Stimulated activated effector memory CD8-positive, alpha-beta T cell treated with anti-CD3 and anti-CD28 coated beads, Interleukin-12 subunit alpha, Interleukin-12 subunit beta, amount 100 ng/mL, for 72 hours (primary cell): ENCODE measurements around the gene CENPA.
"Not testable (repeated sequence)": the region's sequence is repeated elsewhere in the genome, so short reads cannot be mapped to it uniquely, and the experiment has no call there.

Source experiments
- ATAC-seq: fragments of 150-1000 bp; cut with Tn5 transposase; 2 replicates; pipeline ENCODE4 v1.10.0; 2021
- DNase-seq, 2 donors: peaks; one replicate each; pipeline ENCODE4 v3.0.0; 2021 to 2022; ENCODE audit warnings: low spot score in 2 of 2
- H3K27ac Mint-ChIP-seq: one replicate; pipeline ENCODE4 v1.8.0; 2022; ENCODE audit warnings: mild to moderate bottlenecking, mixed read lengths
- H3K36me3 Mint-ChIP-seq: one replicate; pipeline ENCODE4 v1.8.0; 2022; ENCODE audit warnings: mild to moderate bottlenecking, mixed read lengths
- H3K4me1 Mint-ChIP-seq: one replicate; pipeline ENCODE4 v1.8.0; 2022; ENCODE audit warnings: mixed read lengths
- H3K4me3 Mint-ChIP-seq: one replicate; pipeline ENCODE4 v1.8.0; 2022; ENCODE audit warnings: mild to moderate bottlenecking, mixed read lengths
- H3K9me3 Mint-ChIP-seq: one replicate; pipeline ENCODE4 v1.8.0; 2022; ENCODE audit warnings: mixed read lengths

The CENPA gene

GRCh38 chr2:26785431-26786206 is at the start of gene CENPA:
Gene CENPA, plus strand, starts transcription at chr2:26786056. Its CDS starts 141 bp downstream, at chr2:26786197.
- Mint-ChIP-seq H3K4me1 (peaks cover 12% of the 10 kb centered on the region), H3K9me3 (no peaks in the 10 kb centered on the region)
- ATAC-seq = peak; percentile 100

GRCh38 chr2:26737221-26737620 is 48.6 kb upstream of the CENPA start:
- Mint-ChIP-seq H3K36me3 (no peaks in the 10 kb centered on the region), H3K4me3 (no peak overlapping the region), H3K9me3 (no peaks in the 10 kb centered on the region), H3K4me1 (peaks cover 12% of the 10 kb centered on the region), H3K27ac (no peak overlapping the region)
- ATAC-seq = no peak
- no peak for DNase-seq

More at GRCh38 chr2:26785431-26786206, at the start of gene CENPA:
- H3K4me3 Mint-ChIP-seq = peak within 1 kb of the TSS; percentile 83
- peak; percentile 82 to 95 for DNase-seq
- peaks cover 7% of the 10 kb centered on the region for H3K36me3 Mint-ChIP-seq
- H3K27ac Mint-ChIP-seq = peak within 1 kb of the TSS; percentile 81

GRCh38 chr2:26738481-26738880 is 47.4 kb upstream of the CENPA start:
- Mint-ChIP-seq H3K27ac (no peak overlapping the region), H3K36me3 (no peaks in the 10 kb centered on the region), H3K4me3 (no peak overlapping the region), H3K4me1 (peaks cover 12% of the 10 kb centered on the region), H3K9me3 (no peaks in the 10 kb centered on the region)
- DNase-seq (no peak), ATAC-seq (no peak)

GRCh38 chr2:26739514-26739913 is 46.3 kb upstream of the CENPA start:
- H3K36me3 Mint-ChIP-seq = no peaks in the 10 kb centered on the region
- H3K27ac Mint-ChIP-seq = no peak overlapping the region
- DNase-seq (no peak), ATAC-seq (no peak)
- H3K9me3 Mint-ChIP-seq = no peaks in the 10 kb centered on the region
- peaks cover 12% of the 10 kb centered on the region for H3K4me1 Mint-ChIP-seq
- no peak overlapping the region for H3K4me3 Mint-ChIP-seq

GRCh38 chr2:26740346-26740745 is 45.5 kb upstream of the CENPA start:
- Mint-ChIP-seq H3K27ac (no peak overlapping the region), H3K4me1 (peaks cover 12% of the 10 kb centered on the region), H3K36me3 (no peaks in the 10 kb centered on the region), H3K4me3 (no peak overlapping the region), H3K9me3 (no peaks in the 10 kb centered on the region)
- no peak for ATAC-seq
- no peak for DNase-seq

- peaks cover 12% of the 10 kb centered on the region for H3K4me1 Mint-ChIP-seq
- no peaks in the 10 kb centered on the region for H3K9me3 Mint-ChIP-seq
- ATAC-seq (peak; percentile 76), DNase-seq (no peak)
- no peaks in the 10 kb centered on the region for H3K36me3 Mint-ChIP-seq
- no peak overlapping the region for H3K4me3 Mint-ChIP-seq
- H3K27ac Mint-ChIP-seq = no peak overlapping the region
These were observed 45.0 kb upstream of the CENPA start for GRCh38 chr2:26740890-26741302.

- no peak overlapping the region for H3K4me3 Mint-ChIP-seq
- H3K4me1 Mint-ChIP-seq = peaks cover 12% of the 10 kb centered on the region
- no peaks in the 10 kb centered on the region for H3K9me3 Mint-ChIP-seq
- DNase-seq = no peak
- no peaks in the 10 kb centered on the region for H3K36me3 Mint-ChIP-seq
- no peak for ATAC-seq
- H3K27ac Mint-ChIP-seq = no peak overlapping the region
These were observed 43.6 kb upstream of the CENPA start for GRCh38 chr2:26742048-26742770.

GRCh38 chr2:26743852-26744251 is 42.0 kb upstream of the CENPA start:
- Mint-ChIP-seq H3K9me3 (no peaks in the 10 kb centered on the region), H3K4me3 (no peak overlapping the region), H3K27ac (no peak overlapping the region), H3K36me3 (no peaks in the 10 kb centered on the region), H3K4me1 (peaks cover 12% of the 10 kb centered on the region)
- DNase-seq (no peak), ATAC-seq (no peak)

- H3K4me3 Mint-ChIP-seq = no peak overlapping the region
- H3K27ac Mint-ChIP-seq = no peak overlapping the region
- ATAC-seq (no peak), DNase-seq (no peak)
- H3K36me3 Mint-ChIP-seq = no peaks in the 10 kb centered on the region
- H3K4me1 Mint-ChIP-seq = peaks cover 12% of the 10 kb centered on the region
- no peaks in the 10 kb centered on the region for H3K9me3 Mint-ChIP-seq
These were observed 40.9 kb upstream of the CENPA start for GRCh38 chr2:26744953-26745352.

GRCh38 chr2:26745609-26746327 is 40.1 kb upstream of the CENPA start:
- H3K27ac Mint-ChIP-seq = no peak overlapping the region
- no peaks in the 10 kb centered on the region for H3K9me3 Mint-ChIP-seq
- ATAC-seq (peak; percentile 75), DNase-seq (peak; percentile 72 to 87)
- H3K4me1 Mint-ChIP-seq = peaks cover 9% of the 10 kb centered on the region
- H3K36me3 Mint-ChIP-seq = no peaks in the 10 kb centered on the region
- no peak overlapping the region for H3K4me3 Mint-ChIP-seq

- no peak for ATAC-seq
- no peaks in the 10 kb centered on the region for H3K9me3 Mint-ChIP-seq
- no peak overlapping the region for H3K27ac Mint-ChIP-seq
- no peaks in the 10 kb centered on the region for H3K36me3 Mint-ChIP-seq
- H3K4me3 Mint-ChIP-seq = no peak overlapping the region
- H3K4me1 Mint-ChIP-seq = no peaks in the 10 kb centered on the region
- DNase-seq = no peak
These were observed 38.9 kb upstream of the CENPA start for GRCh38 chr2:26746934-26747333.

- not testable (repeated sequence) for DNase-seq, H3K9me3 Mint-ChIP-seq, H3K4me3 Mint-ChIP-seq, H3K27ac Mint-ChIP-seq, H3K36me3 Mint-ChIP-seq, H3K4me1 Mint-ChIP-seq, ATAC-seq
These were observed 36.0 kb upstream of the CENPA start for GRCh38 chr2:26749787-26750420.

- H3K27ac Mint-ChIP-seq, H3K36me3 Mint-ChIP-seq, ATAC-seq, H3K9me3 Mint-ChIP-seq, H3K4me1 Mint-ChIP-seq, DNase-seq, H3K4me3 Mint-ChIP-seq: not testable (repeated sequence)
These were observed 35.4 kb upstream of the CENPA start for GRCh38 chr2:26750467-26750866.

GRCh38 chr2:26752656-26753055 is 33.2 kb upstream of the CENPA start:
- Mint-ChIP-seq H3K4me3 (no peak overlapping the region), H3K27ac (no peak overlapping the region), H3K9me3 (no peaks in the 10 kb centered on the region), H3K36me3 (no peaks in the 10 kb centered on the region), H3K4me1 (peaks cover 1% of the 10 kb centered on the region)
- no peak for ATAC-seq
- no peak for DNase-seq

- ATAC-seq = no peak
- H3K36me3 Mint-ChIP-seq = no peaks in the 10 kb centered on the region
- H3K4me3 Mint-ChIP-seq = no peak overlapping the region
- peaks cover 14% of the 10 kb centered on the region for H3K4me1 Mint-ChIP-seq
- no peak overlapping the region for H3K27ac Mint-ChIP-seq
- H3K9me3 Mint-ChIP-seq = no peaks in the 10 kb centered on the region
- no peak for DNase-seq
These were observed 31.3 kb upstream of the CENPA start for GRCh38 chr2:26754539-26754938.
